NCI-H748 treated with DMSO at 0.1 percent for 48 hours (cell line): ENCODE results near the gene IL17B.

ENCODE experiments used
- DNase-seq: peaks from one replicate; lab custom pipeline; 2025; lab: John Stamatoyannopoulos, UW

IL17B gene

GRCh38 chr5:149376711-149377447 is 2.2 kb downstream of the IL17B start:
- no peak for DNase-seq

GRCh38 chr5:149376104-149376503 is 3.0 kb downstream of the IL17B start:
- DNase-seq: no peak

- DNase-seq: no peak
These were observed 3.7 kb downstream of the IL17B start for GRCh38 chr5:149375434-149375833.

- DNase-seq: no peak
These were observed 4.3 kb downstream of the IL17B start for GRCh38 chr5:149374801-149375200.

- DNase-seq: no peak
These were observed 4.8 kb downstream of the IL17B start for GRCh38 chr5:149374303-149374702.

GRCh38 chr5:149372932-149373331 is 6.2 kb downstream of the IL17B start:
- DNase-seq: no peak

- DNase-seq: no peak
These were observed 6.9 kb downstream of the IL17B start for GRCh38 chr5:149372076-149372795.

- DNase-seq: peak; percentile 31
These were observed 7.7 kb downstream of the IL17B start for GRCh38 chr5:149371296-149371962.

- no peak for DNase-seq
These were observed 8.2 kb downstream of the IL17B start for GRCh38 chr5:149370878-149371277.

GRCh38 chr5:149367972-149368645 is 11.0 kb downstream of the IL17B start:
- no peak for DNase-seq

- DNase-seq: peak; percentile 52
These were observed 11.7 kb downstream of the IL17B start for GRCh38 chr5:149367249-149367971.

GRCh38 chr5:149366169-149366729 is 12.8 kb downstream of the IL17B start:
- no peak for DNase-seq

GRCh38 chr5:149365418-149365817 is 13.7 kb downstream of the IL17B start:
- no peak for DNase-seq

GRCh38 chr5:149364719-149365118 is 14.4 kb downstream of the IL17B start:
- no peak for DNase-seq

GRCh38 chr5:149363936-149364335 is 15.2 kb downstream of the IL17B start:
- no peak for DNase-seq

GRCh38 chr5:149363358-149363757 is 15.7 kb downstream of the IL17B start:
- DNase-seq: no peak

- DNase-seq: no peak
These were observed 16.6 kb downstream of the IL17B start for GRCh38 chr5:149362541-149362940.

- no peak for DNase-seq
These were observed 18.8 kb downstream of the IL17B start for GRCh38 chr5:149360272-149360671.

- no peak for DNase-seq
These were observed 20.1 kb downstream of the IL17B start for GRCh38 chr5:149358868-149359495.

GRCh38 chr5:149358294-149358651 is 20.8 kb downstream of the IL17B start:
- peak; percentile 14 for DNase-seq
